ENCODE results near the gene SYTL5.

Gene SYTL5

DNA sequence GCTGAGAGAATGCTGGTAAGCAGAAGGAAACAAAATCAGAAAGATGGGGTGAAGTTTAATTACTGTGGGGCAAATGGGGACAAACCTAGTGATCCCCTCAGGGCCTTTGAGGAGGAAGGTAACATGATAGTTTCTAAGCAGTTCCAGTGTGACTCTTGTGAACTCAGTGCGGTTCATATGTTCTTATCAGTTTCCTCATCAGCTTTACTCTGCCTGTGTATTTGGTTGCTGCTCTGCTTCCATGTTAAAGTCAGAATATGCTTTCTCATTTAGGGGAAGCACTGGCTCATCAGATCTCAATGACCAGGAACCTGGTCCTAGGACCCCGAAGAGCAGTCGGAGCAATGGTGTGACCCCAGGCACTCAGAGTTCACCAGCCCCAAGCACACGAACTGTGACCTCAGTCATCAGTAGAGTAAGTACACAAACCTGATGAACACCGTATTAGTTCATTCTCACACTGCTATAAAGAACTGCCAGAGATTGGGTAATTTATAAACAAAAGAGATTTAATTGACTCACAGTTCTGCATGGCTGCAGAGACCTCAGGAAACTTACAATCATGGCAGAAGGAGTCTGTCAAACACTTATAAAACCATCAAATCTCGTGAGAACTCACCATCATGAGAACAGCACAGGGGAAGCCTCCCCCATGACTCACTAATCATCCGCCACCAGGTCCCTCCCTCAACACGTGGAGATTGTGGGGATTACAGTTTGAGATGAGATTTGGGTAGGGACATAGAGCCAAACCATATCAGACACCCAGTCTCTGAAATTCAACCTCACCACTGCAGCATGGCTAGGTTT lies 83.0 kb downstream of the SYTL5 start:
- no peak for DNase-seq (ENCODE audit: low read depth in 2 of 2)

DNA sequence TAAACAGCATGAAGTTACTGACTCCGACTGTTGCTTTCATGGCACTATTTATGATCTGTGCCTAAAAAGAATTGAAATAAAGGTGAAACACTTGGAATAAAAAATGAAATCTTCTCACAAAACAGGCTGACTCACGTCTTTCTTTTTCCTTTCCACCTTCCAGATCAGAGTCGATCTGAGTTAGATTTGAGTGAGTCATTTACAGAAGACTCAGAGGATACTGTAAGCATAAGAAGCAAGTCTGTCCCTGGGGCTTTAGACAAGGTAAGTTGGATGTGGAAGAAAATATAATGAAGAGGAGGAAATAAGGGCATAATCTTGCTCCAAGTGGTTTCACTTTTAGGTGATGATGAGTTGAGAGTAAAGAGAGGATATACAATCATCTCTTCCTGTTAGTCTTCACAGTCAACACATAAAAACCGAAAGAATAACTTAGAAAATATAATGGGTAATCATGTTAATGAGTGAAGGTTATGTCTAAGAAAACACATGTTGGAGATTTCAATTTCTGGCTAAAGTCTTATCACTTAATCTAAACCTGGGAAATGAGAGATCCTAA lies 89.7 kb downstream of the SYTL5 start:
- DNase-seq (ENCODE audit: low read depth in 2 of 2): no peak

DNA sequence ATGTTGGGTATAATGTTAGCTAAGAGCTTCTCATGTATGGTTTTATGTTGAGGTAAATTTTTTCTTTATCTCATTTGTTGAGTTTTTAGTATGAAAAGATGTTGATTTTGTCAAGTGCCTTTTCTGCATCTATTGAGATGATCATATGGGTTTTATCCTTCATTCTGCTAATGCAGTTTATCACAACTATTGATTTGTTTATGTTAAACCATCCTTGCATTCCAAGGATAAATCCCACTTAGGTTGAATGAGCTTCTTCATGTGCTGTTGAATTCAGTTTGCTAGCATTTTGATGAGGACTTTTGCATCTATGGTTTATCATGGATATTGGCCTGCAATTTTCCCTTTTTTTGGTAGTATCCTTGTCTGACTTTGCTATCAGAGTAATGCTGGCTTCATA lies 93.3 kb downstream of the SYTL5 start:
- DNase-seq (ENCODE audit: low read depth in 2 of 2): no peak

DNA sequence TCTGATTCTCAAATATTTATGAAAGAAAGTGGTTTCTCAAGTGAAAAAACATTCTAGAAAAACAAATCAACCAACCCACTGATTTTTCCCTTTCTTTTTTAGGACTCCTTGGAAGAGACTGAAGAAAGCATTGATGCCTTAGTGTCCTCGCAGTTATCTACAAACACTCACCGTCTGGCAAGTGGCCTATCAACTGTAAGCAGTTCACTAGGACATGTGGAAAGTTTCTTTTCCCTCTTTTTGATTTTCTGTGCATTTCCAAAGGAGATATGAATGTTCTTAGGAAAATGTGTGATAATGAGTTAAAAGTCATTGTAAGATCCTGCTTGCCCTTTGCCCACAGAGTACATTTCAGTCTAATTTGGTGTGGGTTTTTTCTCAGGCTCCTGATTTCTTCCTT lies 95.9 kb downstream of the SYTL5 start:
- no peak for DNase-seq (ENCODE audit: low read depth in 2 of 2)

DNA sequence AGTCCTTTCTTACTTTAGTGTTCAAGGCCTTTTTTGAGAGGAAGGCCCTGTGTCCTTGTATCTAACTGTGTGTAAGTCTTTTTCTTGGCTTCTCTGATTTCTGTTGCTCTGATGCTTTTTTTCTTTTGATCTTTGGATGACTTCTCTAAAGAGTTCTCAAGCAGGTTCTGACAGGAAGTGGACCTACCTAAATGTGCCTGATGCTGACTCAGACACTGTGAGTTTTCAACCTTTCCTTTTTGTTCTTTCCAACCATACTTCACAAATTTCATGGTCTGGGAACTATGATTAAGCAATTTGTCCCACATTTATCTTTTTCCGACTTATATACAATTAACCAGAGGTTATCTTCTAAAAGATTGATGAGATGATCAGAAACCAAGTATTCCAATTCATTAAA lies 96.5 kb downstream of the SYTL5 start:
- DNase-seq (ENCODE audit: low read depth in 2 of 2): no peak

DNA sequence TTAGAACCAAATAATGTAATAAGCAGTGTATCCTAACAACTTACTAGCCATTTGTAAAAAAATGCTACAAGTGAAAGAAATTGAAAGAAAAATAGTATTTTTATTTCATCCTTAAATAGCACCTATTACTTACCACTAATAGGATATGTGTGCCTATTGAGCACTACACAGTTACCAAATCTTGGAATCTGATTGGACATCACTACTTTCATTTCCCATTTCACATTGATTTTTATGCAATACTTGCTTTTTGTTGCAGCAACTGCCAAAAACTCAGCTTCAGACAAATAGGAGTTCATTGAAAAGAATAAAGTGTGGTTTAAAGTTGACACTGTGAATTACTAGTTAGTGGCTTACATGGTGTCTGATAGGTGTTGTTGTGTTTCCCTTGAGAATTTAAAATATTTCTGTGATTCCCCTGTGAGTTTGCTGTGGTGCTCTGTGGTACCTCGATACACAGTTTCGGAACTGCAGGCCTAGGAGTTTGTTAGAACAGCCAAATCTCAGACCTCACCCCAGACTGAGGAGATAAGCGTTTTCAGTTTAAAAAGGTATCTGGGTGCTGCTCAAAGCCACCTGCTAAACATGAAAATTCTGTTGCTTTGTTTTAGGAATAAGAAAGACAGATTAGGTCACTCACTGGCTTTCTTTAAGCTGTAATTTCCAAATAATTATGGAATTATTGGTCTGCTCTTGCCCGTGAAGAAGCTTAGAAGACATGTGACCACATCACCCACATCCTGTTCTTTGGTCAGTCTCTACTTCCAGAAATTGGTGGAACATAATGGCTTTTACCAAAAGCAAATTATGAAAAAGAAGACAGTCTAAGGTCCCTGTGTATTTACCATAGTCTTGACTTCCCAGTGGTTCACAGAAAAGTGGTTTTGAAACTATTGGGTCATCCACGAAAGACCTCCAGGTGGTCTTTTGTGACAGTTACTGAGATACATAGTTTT lies 97.8 kb downstream of the SYTL5 start:
- DNase-seq (ENCODE audit: low read depth in 2 of 2): no peak

DNA sequence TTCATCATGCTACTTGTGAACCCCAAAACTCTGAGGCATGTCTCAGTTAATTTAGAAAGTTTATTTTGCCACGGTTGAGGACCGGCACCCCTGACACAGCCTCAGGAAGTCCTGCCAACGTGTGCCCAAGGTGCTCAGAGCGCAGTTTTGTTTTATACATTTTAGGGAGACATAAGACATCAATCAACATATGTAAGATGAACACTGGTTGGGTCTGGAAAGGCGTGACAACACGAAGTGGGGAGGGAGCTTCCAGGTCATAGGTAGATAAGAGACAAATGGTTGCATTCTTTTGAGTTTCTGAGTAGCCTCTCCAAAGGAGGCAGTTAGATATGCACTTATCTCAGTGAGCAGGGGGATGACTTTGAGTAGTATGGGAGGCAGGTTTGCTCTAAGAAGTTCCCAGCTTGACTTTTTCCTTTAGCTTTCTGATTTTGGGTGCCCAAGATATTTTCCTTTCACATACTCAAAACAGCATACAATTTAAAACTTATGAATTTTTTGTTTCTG lies 98.9 kb downstream of the SYTL5 start:
- DNase-seq (ENCODE audit: low read depth in 2 of 2): no peak

DNA sequence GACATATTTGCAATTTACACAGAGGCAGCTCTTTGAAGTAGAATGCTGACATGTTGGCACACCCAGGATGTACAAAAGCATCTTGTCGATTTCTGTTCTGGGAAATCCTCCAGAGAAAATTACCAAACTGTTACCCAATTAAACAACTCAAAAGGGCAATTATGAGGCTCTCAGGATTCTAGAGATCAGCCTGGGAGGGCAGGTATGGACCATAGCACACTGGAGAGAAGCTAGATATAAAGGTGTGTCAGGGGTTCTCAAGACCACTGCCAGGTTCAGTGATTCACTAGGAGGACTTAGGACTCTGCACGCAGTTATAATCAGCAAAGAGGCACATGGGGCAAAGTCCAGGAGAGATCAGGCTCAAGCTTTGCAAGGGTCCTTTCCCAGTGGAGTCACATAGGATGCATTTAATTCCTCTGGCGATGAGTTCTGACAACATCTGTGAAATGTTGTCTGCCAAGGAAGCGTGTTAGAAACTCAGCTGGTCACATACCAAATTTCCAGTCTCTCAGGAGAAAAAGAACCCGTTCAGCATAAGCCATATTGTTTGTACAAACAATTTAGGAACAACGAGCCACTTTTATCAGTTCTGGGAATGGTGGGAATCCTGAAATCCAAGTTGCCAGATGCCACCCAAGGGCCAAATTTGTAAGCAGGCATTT lies 100.8 kb downstream of the SYTL5 start:
- no peak for DNase-seq (ENCODE audit: low read depth in 2 of 2)

DNA sequence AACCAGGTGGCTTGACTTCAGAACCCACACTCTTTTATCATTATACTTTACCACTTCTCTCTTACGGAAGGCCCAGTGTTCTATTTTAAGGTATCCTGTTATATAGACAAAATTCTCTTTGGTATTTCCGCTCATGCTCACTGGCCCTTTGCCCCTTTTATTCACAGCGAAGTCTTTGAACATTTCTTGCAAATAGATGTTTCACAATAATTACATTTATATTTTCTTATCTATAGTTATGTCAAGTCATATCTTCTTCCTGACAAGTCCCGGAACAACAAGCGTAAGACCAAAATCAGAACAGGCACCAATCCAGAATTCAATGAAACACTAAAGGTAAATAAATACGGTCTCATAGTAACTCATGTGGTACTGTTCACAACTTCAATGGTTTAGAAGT lies 102.0 kb downstream of the SYTL5 start:
- no peak for DNase-seq (ENCODE audit: low read depth in 2 of 2)

DNA sequence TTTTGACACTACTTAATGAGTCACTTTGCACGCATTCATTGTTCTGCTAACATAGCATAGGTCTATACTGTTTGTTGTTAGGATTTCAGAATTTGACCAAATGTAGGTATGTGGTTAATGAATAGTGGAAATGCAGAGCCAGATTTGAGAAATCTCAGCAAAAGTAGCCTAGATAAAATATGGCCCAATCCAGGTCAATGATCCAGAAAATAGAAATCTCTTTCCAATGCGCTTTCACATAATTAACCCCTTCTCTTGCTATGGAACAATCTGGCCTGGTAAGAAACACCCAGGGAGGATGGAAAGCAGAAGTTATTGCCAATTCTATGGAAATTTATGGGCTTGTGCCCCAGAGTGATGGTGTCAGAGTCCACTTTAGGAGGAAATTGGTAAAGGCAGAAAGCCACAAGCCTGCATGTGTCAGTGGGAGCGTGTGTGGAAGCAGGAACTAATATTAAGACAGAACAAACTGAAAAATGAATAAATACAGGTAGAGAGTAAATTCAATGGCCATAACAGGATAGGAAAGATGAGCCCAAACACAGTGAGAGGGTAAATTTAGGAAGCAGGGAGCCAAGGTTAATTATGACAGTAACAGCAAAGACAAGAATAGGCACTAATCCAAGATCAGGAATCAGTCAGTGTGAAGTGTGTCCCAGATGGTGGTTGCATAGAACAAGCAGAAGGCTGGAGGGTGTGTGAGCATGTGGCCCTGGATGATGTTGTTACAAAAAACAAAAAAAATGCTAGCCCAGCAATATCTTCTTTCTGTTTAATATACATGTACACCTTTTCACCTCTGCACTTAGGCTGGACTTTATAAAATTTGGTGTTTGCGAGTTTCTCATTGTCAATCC lies 102.9 kb downstream of the SYTL5 start:
- no peak for DNase-seq (ENCODE audit: low read depth in 2 of 2)

DNA sequence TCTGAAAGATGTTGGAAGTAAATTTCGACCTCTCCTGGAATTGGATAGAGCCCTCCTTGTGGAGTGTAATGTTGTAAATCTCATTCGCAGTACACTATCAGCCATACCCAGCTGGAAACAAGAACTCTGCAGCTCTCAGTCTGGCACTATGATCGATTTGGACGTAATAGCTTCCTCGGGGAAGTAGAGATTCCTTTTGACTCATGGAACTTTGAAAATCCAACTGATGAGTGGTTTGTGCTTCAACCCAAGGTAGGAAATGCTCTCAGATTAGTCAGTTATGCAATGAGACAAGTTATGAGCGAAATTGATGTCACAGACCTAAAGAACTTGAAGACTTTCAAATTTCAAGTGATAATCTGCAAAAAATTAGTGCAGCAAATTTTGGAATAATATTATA lies 103.9 kb downstream of the SYTL5 start:
- no peak for DNase-seq (ENCODE audit: low read depth in 2 of 2)

DNA sequence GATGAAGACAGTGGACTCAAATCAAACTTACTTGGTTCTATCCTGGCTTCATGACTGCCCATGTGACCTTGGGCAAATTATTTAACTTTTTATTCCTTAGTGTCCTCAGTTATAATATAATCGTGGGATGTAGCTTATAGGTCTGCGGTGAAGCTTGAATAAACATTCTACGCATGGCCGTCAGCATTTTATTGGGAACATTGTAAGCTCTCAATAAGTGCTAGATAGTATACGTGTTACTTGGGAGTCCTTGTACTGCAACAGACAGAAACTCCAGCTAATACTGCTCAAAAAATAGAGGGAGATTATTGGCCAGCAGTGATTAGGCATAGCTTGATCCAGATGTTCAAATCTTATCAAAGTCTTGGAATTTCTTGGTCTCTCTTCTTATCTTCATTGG lies 104.8 kb downstream of the SYTL5 start:
- DNase-seq (ENCODE audit: low read depth in 2 of 2): no peak

DNA sequence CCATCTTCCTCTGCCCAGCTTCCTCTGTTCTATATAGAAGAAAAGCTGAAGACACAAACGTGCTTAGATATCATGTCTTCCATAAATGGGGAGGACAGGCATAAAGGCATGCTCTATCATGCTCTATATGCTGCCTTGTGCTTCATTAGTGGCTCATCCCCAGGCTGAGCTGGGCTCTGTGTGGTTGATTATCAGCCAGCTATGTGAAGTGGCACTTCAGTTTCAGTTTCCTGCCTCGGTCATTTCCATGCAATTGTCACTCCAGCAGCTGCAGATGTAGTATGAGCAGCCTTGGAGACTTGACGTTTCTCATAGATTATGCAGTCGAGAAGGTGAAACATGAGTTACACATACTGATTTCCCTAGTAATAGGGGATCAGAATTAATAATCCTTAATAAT lies 106.2 kb downstream of the SYTL5 start:
- DNase-seq (ENCODE audit: low read depth in 2 of 2): no peak

DNA sequence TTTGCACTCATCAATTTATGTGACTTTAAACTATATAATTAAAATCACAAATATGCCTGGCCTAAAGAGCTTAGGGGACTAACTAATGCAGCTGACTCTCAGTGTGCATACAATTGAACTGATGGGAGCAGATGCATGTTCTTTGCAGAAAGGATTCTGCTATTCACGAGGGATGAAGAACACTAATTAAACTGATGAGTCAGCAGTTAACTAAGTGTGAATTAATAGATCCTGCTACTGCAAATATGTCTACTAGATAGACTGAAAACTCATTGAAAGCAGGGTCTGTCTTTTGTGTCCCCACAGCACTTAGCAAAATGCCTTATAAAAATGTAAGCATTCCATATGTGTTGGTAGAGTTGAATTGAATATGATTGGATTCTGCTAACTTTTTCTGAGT lies 110.4 kb downstream of the SYTL5 start:
- no peak for DNase-seq (ENCODE audit: low read depth in 2 of 2)

DNA sequence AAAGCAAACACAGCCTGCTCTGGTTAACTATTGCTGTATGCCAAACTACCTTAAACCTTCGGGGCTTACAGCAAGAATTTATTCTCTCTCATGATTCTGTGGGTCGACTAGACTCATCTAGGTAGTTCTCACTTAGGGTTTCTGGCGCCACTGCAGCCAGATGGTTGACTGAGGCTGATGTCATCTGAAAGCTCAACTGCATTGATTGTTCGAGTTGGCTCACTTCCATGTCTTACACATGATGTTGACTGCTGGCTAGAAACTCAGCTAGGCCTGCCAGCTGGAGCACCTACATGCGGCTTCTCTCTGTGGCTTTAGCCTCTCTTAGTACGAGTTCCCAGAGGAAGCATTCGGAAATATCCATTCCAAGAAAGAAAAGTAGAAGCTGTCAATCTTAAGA lies 111.1 kb downstream of the SYTL5 start:
- no peak for DNase-seq (ENCODE audit: low read depth in 2 of 2)

DNA sequence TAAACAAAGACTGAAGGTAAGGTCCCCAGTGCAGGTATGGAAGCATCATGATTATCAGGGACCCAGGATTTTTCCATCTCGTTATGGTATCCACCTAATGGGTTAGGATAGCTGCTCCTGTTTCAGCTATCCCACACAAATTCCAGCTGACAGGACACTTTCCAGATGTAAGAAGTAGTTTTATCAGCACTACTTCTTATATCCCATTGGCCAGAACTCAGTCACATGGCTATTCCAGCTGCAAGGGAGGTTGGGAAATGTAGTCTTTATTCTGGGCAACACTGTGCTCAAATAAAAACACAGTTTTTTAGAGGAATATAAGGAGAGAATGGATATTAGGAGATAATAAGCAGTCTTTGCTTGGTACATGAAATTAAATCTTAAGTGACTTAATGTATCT lies 117.6 kb downstream of the SYTL5 start:
- DNase-seq (ENCODE audit: low read depth in 2 of 2): no peak

DNA sequence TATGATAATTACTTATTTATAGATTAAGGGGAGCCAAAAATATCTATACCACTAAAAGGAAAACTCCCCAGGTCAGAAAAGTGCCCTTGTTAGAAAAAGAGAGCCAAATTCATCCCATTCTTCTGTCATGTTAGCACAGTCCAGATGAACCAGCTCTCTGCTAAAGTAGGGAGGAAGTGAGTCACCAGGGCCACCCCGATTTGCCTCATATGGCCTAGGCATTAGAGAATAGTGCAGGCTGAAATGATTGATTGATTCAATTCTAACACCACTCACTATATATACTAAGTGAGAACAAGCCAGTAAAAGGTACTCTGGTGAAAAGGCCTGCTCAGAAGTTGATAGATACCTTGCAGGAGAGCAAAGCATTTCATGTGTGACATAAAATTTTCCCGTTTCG lies 119.8 kb downstream of the SYTL5 start:
- no peak for DNase-seq (ENCODE audit: low read depth in 2 of 2)

DNA sequence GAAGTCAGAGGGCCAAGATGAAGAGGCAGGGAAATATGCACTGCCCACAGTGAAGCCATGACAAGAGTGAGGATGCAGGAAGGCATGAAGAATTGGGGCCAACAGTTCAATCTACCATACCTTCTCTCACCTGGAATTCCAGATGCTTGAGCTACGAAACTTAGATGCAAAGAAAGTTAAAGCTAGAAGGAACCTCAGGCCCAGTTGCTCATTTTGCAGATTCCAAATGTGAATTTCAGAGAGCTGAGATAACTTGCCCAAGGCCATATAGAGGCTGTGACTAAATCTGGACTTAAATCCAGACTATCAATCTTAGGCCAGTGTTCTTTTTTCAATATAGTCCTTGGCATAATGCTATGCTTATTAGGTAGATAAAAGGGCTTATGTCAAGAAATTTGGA lies 121.6 kb downstream of the SYTL5 start:
- no peak for DNase-seq (ENCODE audit: low read depth in 2 of 2)

DNA sequence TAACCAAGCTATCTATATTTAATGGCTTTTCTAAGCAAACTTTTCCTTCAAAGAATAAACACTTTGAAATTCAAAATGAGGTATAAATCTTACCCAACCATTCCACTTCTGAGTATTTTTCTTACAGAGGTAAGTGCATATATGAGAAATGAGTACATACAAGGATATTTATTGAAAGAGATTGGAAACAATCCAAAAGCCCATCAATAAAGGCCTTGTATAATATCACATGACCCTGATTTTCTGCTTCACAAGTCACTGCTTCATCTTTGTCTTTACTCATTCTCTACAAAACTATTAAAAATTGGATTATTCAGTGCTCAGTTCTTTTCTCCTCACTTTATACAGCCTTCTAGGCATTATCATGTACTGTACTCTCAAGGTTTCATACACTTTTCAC lies 123.0 kb downstream of the SYTL5 start:
- DNase-seq (ENCODE audit: low read depth in 2 of 2): no peak

DNA sequence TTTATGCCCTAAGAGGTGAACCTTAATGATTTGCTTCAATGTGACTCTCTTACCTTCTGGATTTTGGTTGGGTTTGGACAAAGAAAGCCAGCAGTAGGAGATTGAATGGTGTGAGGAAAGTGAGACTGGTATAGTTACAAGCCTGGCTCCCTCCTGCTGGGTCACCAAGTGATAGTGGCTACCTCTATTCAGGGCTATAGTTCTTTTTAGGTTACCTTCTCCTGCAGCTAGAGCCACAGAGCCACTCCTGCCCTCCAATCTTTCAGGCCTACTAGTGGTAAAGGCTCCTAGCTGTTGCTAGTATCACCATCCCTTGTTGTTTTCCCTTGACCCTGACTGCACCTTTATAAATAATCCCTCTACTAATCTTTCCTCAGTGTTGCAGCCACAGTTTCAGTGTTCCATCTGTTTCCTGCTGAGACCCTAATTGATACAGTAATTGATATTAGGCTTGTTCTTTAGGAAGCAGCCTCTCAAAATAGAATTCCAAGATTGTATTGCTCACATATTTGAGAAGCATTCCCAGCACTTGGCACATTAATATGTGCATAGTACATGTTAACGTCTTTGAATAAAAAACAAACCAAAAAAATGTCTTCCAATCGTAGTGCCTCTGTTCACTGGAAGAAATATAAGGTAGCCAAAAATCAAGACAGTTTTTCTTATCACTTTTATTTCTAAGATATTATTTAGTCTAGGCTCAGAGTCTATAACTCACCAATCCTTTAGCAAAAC lies 132.0 kb downstream of the SYTL5 start:
- DNase-seq (ENCODE audit: low read depth in 2 of 2): no peak

Measured in stimulated activated CD8-positive, alpha-beta memory T cell treated with anti-CD3 and anti-CD28 coated beads, Interleukin-7, amount 100 ng/mL, for 4 hours (primary cell).